ENCODE measurements around the gene GALNT14.

GRCh38 chr2:30934066-30934465, 204.2 kb downstream of the GALNT14 start:
- no peak for TF ChIP-seq POLR2AphosphoS5 (IDR thresholded peaks at IDR 0.05)
- TF ChIP-seq CTCF (IDR thresholded peaks at IDR 0.05), result no peak

All from transverse colon (tissue), 4 donors.